GM19193 (cell line): Measurements from ENCODE around the gene IL1RAPL1.

Experiments used
- POLR2A ChIP-seq: IDR thresholded peaks from 4 replicates; pipeline ENCODE4 v1.6.1; 2011; ENCODE audit not compliant: insufficient read depth, insufficient read length; ENCODE audit errors: extremely low read depth

Gene IL1RAPL1

DNA sequence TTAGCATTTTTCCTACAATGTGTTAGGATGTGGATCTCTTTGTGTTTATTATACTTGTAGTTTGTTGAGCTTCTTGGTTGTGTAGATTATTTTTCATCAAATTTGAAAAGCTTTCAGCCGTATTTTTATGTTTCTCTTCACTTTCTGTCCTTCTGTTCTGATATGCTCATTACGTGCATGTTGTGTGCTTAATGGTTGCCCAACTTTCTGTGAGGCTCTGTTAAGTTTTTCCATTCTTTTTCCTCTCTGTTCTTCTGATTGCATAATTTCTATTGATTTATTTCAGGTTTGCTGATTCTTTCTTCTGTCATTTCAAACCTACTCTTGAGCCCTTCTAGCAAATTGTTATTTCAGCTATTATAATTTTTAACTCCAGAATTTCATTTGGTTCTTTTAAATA is 478.2 kb downstream of the IL1RAPL1 start:
- TF ChIP-seq POLR2A, result no peak

DNA sequence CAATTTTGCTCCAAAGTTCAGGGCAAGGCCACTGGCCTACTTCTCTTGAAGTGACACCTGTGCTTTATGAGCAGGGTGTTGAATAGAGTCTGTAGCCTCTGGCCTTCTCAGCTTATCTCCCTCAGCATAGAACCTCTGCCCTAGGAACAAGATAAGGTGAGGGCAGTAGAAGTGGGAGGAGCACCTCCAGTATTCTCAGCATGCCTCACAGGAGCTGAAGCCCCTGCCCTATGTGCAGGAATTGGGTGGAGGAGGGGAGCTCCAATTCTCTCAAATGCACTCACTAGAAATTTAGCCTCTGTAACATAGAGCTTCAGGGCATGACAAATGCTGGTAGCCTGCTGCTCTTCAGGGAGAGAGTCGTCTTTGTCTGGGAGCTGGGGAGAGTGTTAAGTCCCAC is 479.3 kb downstream of the IL1RAPL1 start:
- TF ChIP-seq POLR2A, result no peak

DNA sequence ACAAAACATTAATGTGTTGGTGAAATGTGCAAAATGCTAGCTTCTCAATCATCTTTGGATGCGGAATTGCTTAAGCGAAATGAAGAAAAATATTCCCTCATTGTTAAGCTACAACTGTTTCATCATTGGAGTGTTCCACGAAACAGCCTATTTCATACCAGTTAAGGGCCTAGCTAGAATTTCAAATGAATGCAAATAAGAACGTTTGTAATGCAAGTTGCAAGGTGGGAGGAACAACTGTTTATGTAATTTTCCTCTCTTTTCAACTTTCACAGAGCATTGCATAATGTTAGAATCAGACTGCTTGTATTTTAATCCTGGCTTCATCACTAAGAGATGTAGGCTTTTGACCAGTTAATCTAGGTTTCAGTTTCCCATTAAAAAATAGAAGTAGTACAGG is 480.1 kb downstream of the IL1RAPL1 start:
- no peak for TF ChIP-seq POLR2A

DNA sequence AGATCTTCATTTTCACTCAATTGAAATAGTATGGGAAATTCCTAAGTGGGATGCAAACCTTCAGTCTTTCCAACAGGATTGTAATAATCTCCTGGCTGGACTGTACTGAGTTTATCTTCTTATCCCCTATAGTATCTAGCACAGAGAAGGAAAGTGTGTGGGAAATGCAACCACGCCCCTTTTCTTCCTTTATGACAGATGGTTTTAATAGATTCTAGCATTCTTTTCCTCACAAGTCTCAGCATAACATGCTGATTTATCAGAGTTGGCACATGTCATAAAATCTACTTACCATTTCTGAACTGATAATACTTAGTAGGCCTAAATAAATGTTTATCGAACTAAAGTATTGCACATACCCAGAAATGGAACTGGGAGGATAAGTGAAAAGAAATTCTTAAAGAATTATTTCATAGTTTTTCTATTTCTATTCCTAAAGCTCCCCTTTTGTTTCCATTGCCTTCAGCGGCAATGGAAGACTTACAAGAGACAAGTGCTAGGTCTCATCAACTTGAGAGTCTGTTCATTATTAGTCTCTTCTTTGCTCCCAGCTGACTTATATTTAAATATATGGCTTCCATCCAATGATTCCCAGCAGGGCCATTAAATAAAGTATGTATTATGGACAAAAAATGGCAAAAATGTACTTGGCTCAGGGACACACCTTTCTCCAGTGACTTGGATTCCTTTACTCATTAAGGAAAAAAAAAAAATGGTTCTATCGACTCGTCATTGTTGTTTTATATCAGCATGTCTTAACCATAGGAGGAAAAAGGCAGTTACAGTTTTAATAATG is 484.5 kb downstream of the IL1RAPL1 start:
- no peak for TF ChIP-seq POLR2A

DNA sequence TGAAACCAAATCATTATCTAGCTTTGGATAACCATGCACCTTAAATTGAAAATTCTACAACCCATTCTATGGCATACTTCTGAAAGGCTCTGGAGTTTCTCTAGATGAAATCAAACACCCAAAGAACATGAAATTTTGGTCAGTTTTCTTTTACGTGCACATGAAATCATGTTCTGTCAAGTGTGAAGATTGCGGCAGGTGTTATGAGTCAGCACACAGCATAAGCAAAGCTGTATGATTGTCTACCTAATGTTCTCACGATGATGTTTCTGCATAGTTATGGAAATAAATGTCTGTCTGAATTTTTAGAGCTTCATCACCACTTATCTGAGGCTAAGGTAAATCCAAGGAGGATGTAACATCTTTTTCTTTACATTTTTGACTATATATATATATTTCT is 495.3 kb downstream of the IL1RAPL1 start:
- no peak for TF ChIP-seq POLR2A

DNA sequence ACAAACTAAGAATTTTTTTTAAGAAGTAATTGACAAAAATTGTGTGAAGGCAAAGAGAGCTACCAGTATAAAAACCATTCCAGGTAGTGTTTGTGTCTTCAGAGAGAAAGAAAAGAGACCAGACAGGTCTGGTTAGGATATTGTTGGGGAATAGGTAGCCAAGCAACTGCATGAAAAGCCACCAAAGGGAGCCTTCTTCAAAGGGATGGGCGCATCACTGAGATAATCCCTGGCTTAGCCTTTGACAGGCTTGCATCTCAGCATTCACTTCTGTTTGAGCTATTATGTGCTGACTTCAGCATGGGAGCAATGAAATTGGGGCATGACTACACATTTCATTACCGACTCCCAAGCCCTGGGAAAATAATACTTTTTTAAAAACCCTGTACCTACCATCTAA is 496.6 kb downstream of the IL1RAPL1 start:
- TF ChIP-seq POLR2A, result no peak

DNA sequence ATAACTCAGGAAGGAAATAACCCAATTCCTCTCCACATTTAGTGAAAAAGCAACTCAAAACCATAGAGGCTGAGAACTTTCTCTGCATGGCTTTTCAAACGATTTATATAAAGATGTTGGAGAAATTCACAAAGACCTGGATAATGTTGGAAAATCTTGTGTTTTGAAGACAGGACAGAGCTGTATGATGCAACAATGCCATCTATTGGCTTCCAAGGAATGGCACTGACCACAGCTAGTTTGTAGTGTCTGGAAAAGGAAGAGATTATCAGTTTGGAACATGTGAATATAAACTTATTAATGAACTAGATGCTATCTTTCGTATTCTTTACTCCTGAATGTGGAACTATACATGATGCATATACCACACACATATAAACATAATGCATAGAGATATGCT is 503.6 kb downstream of the IL1RAPL1 start:
- no peak for TF ChIP-seq POLR2A

DNA sequence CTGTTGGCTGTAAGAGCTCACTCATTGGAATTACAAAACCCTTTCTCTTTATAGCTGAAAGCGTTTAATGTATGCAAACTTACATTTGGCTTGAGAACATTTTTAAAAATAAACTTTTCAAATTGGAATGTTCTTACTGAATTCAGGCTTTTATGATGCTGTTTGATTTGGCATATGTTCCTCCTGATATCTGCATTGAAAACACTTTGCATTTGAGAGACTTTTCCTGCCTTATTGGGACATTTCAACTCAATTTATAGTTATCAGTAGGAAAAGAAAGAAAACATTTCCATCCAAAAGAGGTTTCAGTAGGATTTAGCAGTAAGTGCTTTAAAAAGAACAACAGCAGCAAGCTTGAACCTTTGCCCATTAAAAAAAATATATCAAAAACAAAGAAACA is 520.0 kb downstream of the IL1RAPL1 start:
- no peak for TF ChIP-seq POLR2A

DNA sequence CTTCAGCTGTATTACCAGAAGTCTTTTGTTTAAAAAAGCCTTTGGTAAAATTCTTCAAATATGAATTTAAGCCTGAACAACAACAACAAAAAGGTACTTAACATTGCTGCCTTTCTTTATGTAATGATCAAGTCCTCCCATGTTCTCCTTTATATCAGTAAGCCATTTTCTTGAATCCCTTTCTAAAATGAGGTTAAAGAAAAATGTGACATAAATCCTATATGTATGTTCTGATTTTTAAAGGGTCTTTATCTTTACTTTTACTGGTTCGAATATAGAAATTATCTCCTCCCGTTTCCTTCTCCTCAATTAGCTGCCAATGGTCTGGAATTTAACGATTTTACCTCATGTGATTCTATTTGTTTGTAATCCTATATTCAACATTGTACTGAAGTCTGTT is 522.8 kb downstream of the IL1RAPL1 start:
- TF ChIP-seq POLR2A, result no peak

DNA sequence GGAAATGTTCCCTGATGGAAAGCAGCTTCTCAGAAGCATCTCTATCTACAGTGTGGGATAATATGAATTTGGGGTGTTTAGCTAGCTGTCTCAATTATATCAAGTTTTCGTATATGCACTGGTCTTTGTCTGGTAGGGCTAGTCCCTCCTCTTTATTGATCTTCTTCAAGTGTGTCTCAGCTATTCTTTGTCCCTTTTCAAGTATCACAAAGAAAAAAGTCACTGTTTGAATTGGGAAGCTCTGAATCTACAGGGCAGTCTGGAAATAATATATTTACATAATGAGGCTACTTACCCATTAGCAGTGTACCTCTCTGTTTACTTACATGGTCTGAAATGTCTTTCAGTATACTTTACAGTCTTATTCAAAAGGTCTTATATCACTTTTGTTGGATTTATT is 526.0 kb downstream of the IL1RAPL1 start:
- no peak for TF ChIP-seq POLR2A

DNA sequence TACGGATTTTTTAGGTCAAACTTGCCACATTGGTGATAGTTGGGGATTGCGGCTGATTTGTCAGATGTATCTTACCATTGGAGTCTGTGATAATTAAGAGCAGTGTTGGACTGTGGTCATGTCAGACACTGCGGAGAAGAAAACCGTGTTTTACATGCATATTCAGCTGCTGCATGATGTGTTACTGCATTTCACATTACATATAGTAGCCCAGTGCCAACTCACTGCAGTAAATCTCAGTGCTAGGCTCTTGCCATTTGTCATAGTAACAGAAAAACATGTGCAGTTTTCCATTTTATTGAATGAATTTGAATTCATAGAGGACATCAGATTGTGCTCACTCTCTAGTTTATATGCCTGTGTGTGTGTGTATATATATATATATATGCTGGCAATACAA is 543.7 kb downstream of the IL1RAPL1 start:
- TF ChIP-seq POLR2A, result no peak

DNA sequence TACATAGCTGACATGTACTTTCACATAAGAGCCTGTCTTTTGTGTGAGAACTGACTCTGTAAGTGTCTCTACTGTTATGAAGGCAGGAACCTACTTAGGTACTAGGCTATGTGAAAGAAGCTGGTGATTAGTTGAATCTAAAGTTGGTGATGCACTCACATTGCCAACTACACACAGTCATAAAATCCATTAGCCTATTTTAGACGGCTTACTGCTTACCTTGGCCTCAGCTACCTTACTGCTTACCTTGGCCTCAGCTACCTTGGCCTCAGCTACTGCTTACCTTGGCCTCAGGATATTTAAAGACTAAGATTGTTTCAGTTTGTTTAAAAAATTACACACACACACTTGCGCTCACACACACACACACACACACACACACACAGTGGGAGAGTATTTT is 549.7 kb downstream of the IL1RAPL1 start:
- no peak for TF ChIP-seq POLR2A

DNA sequence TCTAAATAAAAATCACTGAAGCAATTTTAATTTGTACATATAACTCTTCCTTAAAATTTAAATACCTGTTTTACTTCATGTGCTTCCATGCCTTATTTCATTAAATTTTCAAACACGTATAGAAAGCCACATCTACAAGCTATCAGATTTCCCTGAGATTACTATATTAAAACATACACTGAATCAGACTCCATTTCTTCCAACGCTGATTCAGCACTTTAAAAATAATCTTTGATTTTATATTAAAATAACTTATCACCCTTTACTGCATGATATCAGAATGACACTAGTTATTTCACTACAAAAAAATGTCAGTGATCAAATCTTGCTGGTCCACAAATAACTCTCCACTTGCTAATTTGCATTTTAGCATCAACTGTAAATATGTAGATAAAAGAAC is 550.8 kb downstream of the IL1RAPL1 start:
- no peak for TF ChIP-seq POLR2A

DNA sequence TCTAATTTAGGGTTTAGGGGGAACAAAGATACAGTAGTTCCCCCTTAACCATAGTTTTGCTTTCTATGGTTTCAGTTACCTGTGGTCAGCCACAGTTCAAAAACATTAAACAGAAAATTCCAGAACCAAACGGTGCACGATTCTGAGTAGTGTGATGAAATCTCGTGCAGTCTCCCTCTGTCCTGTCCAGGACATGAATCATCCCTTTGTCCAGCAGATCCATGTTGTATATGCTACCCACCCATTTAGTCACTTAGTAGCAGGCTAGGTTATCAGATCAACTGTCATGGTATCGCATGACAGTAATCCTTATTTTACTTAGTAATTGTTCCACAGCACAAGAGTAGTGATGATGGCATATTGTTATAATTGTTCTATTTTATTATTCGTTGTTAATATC is 556.1 kb downstream of the IL1RAPL1 start:
- no peak for TF ChIP-seq POLR2A

DNA sequence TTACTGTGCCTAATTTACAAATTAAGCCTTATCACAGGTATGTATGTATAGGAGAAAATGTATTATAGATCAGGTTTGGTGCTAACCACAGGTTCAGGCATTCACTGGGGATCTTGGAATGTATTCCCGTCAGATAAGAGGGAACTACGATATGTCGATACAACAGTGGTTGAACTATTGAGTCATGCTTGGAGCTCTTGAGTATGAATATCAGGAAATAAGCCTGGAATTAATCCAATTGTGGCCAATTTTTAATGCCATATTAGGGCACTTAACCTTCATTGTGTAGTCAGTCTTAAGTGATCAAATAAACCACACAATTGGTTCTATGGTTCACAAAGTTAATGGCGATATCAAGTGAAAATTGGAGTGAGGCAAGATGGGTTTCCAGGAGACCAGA is 556.5 kb downstream of the IL1RAPL1 start:
- no peak for TF ChIP-seq POLR2A

DNA sequence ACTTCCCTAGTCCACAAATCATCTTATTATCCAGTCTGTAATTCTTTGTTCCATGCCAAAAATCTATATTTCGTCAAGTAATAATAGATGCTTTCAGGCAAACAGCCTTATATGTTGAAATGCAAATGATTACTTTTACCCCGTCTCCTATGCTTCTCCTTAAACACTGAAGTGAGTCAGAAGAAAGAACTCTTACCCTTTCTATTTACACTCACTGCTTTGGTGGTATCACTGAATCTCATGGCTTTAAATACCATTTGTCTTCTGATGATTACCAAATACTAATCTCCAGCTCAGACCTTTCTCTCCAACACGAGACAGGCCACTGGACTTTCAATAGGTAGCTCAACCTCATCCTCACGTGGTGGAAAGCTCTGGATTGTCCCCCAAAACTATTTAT is 558.1 kb downstream of the IL1RAPL1 start:
- TF ChIP-seq POLR2A, result no peak

DNA sequence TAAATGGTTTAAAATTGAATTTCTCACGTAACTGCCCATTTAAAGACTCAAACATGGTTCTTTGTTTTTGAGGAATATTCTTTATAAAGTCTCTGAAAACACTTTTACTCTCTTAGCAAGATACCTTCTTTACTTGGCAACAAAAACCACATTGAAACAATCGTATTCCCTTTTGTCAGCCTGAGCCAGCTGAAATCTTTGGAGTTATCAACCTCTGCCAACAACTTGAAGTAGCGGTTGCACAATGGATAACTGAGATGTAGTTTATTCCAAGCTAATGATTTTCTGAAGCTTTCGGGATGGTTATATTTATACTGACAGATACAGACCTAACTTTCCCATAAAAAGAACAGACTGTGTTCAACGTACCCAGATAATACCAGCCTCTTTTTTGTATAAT is 561.3 kb downstream of the IL1RAPL1 start:
- TF ChIP-seq POLR2A, result no peak

DNA sequence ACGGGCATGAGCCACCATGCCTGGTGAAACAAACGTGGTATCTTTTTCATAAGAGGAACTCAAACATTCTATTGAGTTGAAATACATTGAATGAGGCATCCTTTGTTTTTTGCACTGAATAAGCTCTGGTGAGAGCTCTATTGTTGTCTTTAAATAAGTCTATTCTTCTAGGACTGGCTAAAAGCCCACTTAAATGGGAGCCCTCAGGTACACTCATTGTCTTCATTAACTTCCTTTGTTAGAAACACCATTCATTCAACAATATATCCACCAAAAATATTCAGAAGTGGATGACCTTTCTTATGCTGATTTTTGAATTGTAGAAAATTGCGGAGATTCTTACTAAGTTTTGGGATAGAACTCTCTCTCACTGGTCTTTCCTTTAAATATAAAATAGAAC is 568.0 kb downstream of the IL1RAPL1 start:
- TF ChIP-seq POLR2A, result no peak

DNA sequence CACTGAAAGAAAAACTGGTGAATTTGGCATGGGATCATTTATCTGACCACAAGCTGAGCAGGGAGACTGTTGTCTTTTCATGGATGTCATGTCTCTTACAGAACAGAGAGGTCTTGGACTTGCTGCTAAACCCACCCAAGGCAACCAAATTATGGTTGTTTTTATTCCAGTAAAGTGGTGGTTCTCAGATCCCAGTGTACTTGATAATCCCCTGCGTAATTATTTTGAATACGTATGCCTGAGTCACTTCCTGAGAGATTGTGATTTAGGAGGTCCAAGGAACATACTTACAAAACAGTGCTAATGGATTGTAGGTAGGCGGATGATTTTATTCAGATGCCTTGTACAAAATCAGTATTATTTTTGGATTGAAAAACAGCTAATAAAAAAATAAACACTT is 585.6 kb downstream of the IL1RAPL1 start:
- no peak for TF ChIP-seq POLR2A
